HepG2 (cell line): ENCODE results near the gene OBP2A. TPM values are rescaled to one million over a fixed set of nuclear protein-coding genes. Genes with fewer than 3 reads are reported as not detected.
"Not testable (repeated sequence)": the region's sequence is repeated elsewhere in the genome, so short reads cannot be mapped to it uniquely, and the experiment has no call there.

Source experiments
- ATAC-seq: fragments of 200-7000 bp; cut with Tn5 transposase; 3 replicates; pipeline ENCODE4 v1.9.1; 2020; ENCODE audit warnings: mild to moderate bottlenecking, moderate library complexity
- Bru-seq: library from RNA; stranded (reverse); fragments of 400-500 nt; gene quantifications from one replicate; lab custom pipeline; 2021; lab: Mats Ljungman, UMichigan
- BruChase-seq, 2 experiments: library from RNA; stranded (reverse); fragments of 400-500 nt; gene quantifications; one replicate each; lab custom pipeline; 2021; lab: Mats Ljungman, UMichigan
- BruUV-seq: library from RNA; stranded (reverse); fragments of 400-500 nt; replicated peaks from 2 replicates; lab custom pipeline; 2021; lab: Mats Ljungman, UMichigan
- CTCF ChIA-PET: fragments of 300-600 bp; formaldehyde crosslinking; extraction: SDS; loops from one replicate; lab custom pipeline; 2021; ENCODE audit warnings: low total read pairs, inconsistent platforms, low intra/inter-chr PET ratio; lab: Yijun Ruan, JAX
- POLR2A ChIA-PET: fragments of 350-600 bp; sonication (Branson Sonifier 250); formaldehyde crosslinking; loops from one replicate; lab custom pipeline; 2020; ENCODE audit warnings: antibody characterized with exemption, inconsistent platforms; lab: Yijun Ruan, JAX
- DNase-seq: peaks from one replicate; pipeline ENCODE4 v3.0.0-alpha.2; 2015; ENCODE audit warnings: low spot score
- FAIRE-seq: peaks from 3 replicates; lab custom pipeline; 2011; peaks lifted over from hg19 to GRCh38; lab: Jason Lieb, UNC
- H2AFZ ChIP-seq: one replicate; pipeline ENCODE4 v1.6.1; 2011; ENCODE audit warnings: low read length, inconsistent platforms
- H3K27ac ChIP-seq: fragments of 300-600 bp; 3 replicates; pipeline ENCODE4 v1.8.0; 2011; ENCODE audit warnings: mixed run types, mild to moderate bottlenecking, mixed read lengths, low read length, inconsistent platforms; ENCODE audit not compliant: insufficient read depth; ENCODE audit errors: extremely low read length
- H3K27me3 ChIP-seq, 2 experiments: fragments of 200-600 bp in 1 of 2; 2 replicates in 1 of 2; 3 replicates in 1 of 2; pipeline versions ENCODE4 v1.6.0 to v1.8.0; 2011; ENCODE audit warnings: low read length in 2 of 2, mild to moderate bottlenecking in 2 of 2, moderate library complexity in 2 of 2, inconsistent platforms in 1 of 2; ENCODE audit not compliant: insufficient read depth in 2 of 2, control insufficient read depth in 1 of 2
- H3K36me3 ChIP-seq, 2 experiments: fragments of 200-600 bp in 1 of 2; replicated peaks in 1 of 2; 2 replicates in 1 of 2; 3 replicates in 1 of 2; pipeline versions ENCODE4 v1.5.1 to v1.8.0; 2011; ENCODE audit warnings: low read length in 2 of 2, inconsistent platforms in 1 of 2; ENCODE audit not compliant: insufficient read depth in 2 of 2, control insufficient read depth in 1 of 2
- H3K4me1 ChIP-seq: 2 replicates; pipeline ENCODE4 v1.5.1; 2012; ENCODE audit warnings: low read length, inconsistent platforms; ENCODE audit not compliant: insufficient read depth
- H3K4me2 ChIP-seq: 2 replicates; pipeline ENCODE4 v1.6.0; 2011; ENCODE audit warnings: low read depth, low read length, inconsistent platforms
- H3K4me3 ChIP-seq, 3 experiments: fragments of 200-600 bp in 1 of 3; sonication (generic), shearing (Covaris generic) in 1 of 3; replicated peaks in 1 of 3; 2 replicates each; pipeline ENCODE4 v1.5.1; 2011 to 2016; ENCODE audit warnings: low read length in 3 of 3, inconsistent platforms in 2 of 3, low read depth in 2 of 3, mild to moderate bottlenecking in 2 of 3, control low read depth in 1 of 3, mixed read lengths in 1 of 3; ENCODE audit not compliant: insufficient read depth in 1 of 3
- H3K79me2 ChIP-seq: one replicate; pipeline ENCODE4 v1.6.1; 2011; ENCODE audit warnings: low read length, inconsistent platforms; ENCODE audit not compliant: insufficient read depth
- H3K9ac ChIP-seq: 2 replicates; pipeline ENCODE4 v1.6.0; 2011; ENCODE audit warnings: mild to moderate bottlenecking, low read depth, low read length, inconsistent platforms; ENCODE audit not compliant: insufficient read depth
- H3K9me3 ChIP-seq: 2 replicates; pipeline ENCODE4 v1.5.1; 2012; ENCODE audit warnings: mild to moderate bottlenecking, low read length
- H4K20me1 ChIP-seq: 2 replicates; pipeline ENCODE4 v1.6.0; 2011; ENCODE audit warnings: inconsistent platforms, mild to moderate bottlenecking, low read length, moderate library complexity; ENCODE audit not compliant: insufficient read depth
- WGBS: methylation state at CpG from one replicate; pipeline ENCODE4 v1.1.6; 2017; ENCODE audit warnings: low lambda C conversion rate; 5-methylcytosine and 5-hydroxymethylcytosine counted together
- in situ Hi-C: cut with HindIII; loops from 2 replicates; pipeline ENCODE4 v1.10.0; 2017; ENCODE audit warnings: low pct_unique_long_range_greater_than_20kb; ENCODE audit not compliant: extremely low pct_ligation_motif_present
- intact Hi-C: fragments of 100-400 bp; cut with micrococcal nuclease; formaldehyde crosslinking; loops from one replicate; pipeline ENCODE4 v1.10.0; 2022; ENCODE audit not compliant: unreplicated experiment
- long read RNA-seq, 2 experiments: library from RNA in 1 of 2; library from polyadenylated mRNA in 1 of 2; stranded (forward) in 1 of 2; unstranded in 1 of 2; transcript quantifications; one replicate each; pipeline ENCODE4 v2.0.0, GENCODE V29; 2019 to 2022
- polyA minus RNA-seq, 3 experiments: library from RNA; depleted of rRNA, polyadenylated mRNA; stranded (reverse); fragments of >200 nt; gene quantifications; 2 replicates each; pipeline ENCODE4 v1.2.3, GENCODE V29; 2011; ENCODE audit warnings: low replicate concordance in 1 of 3
- polyA plus RNA-seq, 8 experiments: library from polyadenylated mRNA; depleted of rRNA in 3 of 8; stranded (reverse) in 7 of 8; unstranded in 1 of 8; fragments of >200 nt; fragmentation: Illumina TruSeq in 4 of 8; extraction: Trizol in 4 of 8; gene quantifications; 2 replicates each; pipeline versions ENCODE4 v1.2.1 to v1.2.3, GENCODE V29; 2011 to 2016; ENCODE audit warnings: low read depth in 4 of 8, missing spikeins in 1 of 8, mixed read lengths in 1 of 8; ENCODE audit not compliant: insufficient read depth in 1 of 8
- total RNA-seq, 5 experiments: library from RNA; depleted of rRNA; stranded (reverse); fragments of >200 nt; fragmentation: Illumina TruSeq; extraction: Trizol; gene quantifications; 2 replicates each; pipeline ENCODE4 v1.2.3, GENCODE V29; 2016; ENCODE audit warnings: low read depth in 1 of 5

The OBP2A gene
- not detected in 2 replicates for total RNA-seq (2016; rRNA removed; fragmentation: Illumina TruSeq; extraction: Trizol)
- total RNA-seq (2016; cell fraction: cytosol; rRNA removed; fragmentation: Illumina TruSeq; extraction: Trizol; ENCODE audit: low read depth) = not detected in 2 replicates
- not detected in 2 replicates for total RNA-seq (2016; cell fraction: insoluble cytoplasmic fraction; rRNA removed; fragmentation: Illumina TruSeq; extraction: Trizol)
- not detected in 2 replicates for total RNA-seq (2016; cell fraction: membrane; rRNA removed; fragmentation: Illumina TruSeq; extraction: Trizol)
- not detected in 2 replicates for total RNA-seq (2016; cell fraction: nucleus; rRNA removed; fragmentation: Illumina TruSeq; extraction: Trizol)
- polyA plus RNA-seq (2011; rRNA removed) = 0.20 and 0.32 TPM in 2 replicates
- 0.34 and 0.50 TPM in 2 replicates for polyA plus RNA-seq (2011; cell fraction: cytosol; rRNA removed)
- polyA plus RNA-seq (2011; cell fraction: nucleus; rRNA removed) = 0.36 and 0.48 TPM in 2 replicates
- not detected in 2 replicates for polyA plus RNA-seq (2012)
- polyA plus RNA-seq (2016; cell fraction: cytosol; fragmentation: Illumina TruSeq; extraction: Trizol; ENCODE audit: low read depth) = not detected in 2 replicates
- not detected in 2 replicates for polyA plus RNA-seq (2016; cell fraction: insoluble cytoplasmic fraction; fragmentation: Illumina TruSeq; extraction: Trizol; ENCODE audit: low read depth)
- polyA plus RNA-seq (2016; cell fraction: membrane; fragmentation: Illumina TruSeq; extraction: Trizol; ENCODE audit: low read depth) = not detected in 2 replicates
- not detected in 2 replicates for polyA plus RNA-seq (2016; cell fraction: nucleus; fragmentation: Illumina TruSeq; extraction: Trizol; ENCODE audit: insufficient read depth, low read depth)
- polyA minus RNA-seq (2011; rRNA and poly(A)+ RNA removed; ENCODE audit: low replicate concordance) = not detected in 2 replicates
- polyA minus RNA-seq (2011; cell fraction: cytosol; rRNA and poly(A)+ RNA removed) = not detected in 2 replicates
- not detected in 2 replicates for polyA minus RNA-seq (2011; cell fraction: nucleus; rRNA and poly(A)+ RNA removed)
- Bru-seq, nascent RNA = not detected
- not detected for BruChase-seq, experiment 1, labeled RNA remaining after a 6-hour chase
- BruChase-seq, experiment 2, labeled RNA remaining after a 2-hour chase = not detected
- long read RNA-seq, experiment 1 = 0 reads
- long read RNA-seq, experiment 2 = 0 reads

DNA sequence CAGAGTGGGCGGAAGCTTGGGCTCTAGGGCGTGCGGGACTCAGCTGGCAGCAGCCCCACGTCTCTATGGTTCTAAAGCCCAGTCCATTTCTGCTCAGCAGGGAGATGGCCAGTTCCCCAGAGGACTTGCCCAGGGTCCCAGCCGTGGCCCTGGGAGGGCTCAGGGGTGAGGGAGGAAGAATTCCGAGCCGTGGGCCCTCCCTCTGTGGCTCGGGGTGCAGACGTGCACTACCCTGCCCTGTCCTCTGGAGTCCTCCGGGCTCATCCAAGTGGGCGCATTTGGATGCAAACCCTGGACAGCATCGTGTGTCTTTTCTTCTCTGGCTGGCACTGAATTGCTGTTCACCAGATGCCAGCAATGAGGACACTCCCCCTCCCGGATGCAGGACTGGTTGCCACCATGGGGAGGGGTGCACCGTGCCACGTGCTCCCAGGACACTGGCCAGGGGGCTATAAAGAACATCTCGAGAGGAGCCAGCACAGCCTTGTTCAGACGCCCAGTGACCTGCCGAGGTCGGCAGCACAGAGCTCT lies at the start of gene OBP2A:
OBP2A (plus strand) TSS at position 481 of the 531 bp plus-strand sequence. CDS start 55 bp downstream, outside the sequence.
- H3K79me2 ChIP-seq, H3K4me1 ChIP-seq, POLR2A ChIA-PET, intact Hi-C loops, DNase-seq, in situ Hi-C loops, H2AFZ ChIP-seq, H3K9me3 ChIP-seq, H3K27ac ChIP-seq, H3K4me2 ChIP-seq, H3K9ac ChIP-seq, BruUV-seq, CTCF ChIA-PET, H3K36me3 ChIP-seq, H4K20me1 ChIP-seq, H3K4me3 ChIP-seq, FAIRE-seq: not testable (repeated sequence)
- peak; percentile 29 for ATAC-seq
- H3K27me3 ChIP-seq = peaks cover 3 to 24% of the 10 kb centered on the region in 2 experiments; a peak in 4 of 5 replicates
- WGBS = 45% methylated on average over 4 of the region's 19 CpGs
